Heart left ventricle (tissue), 13 donors: Measurements from ENCODE around the gene SMPD1.

ENCODE experiments used
- POLR2A ChIP-seq, 2 donors: fragments of 450-650 bp; IDR thresholded peaks; one replicate each; pipeline ENCODE4 v1.6.1; 2017; ENCODE audit warnings: antibody characterized with exemption in 2 of 2, mild to moderate bottlenecking in 2 of 2, moderate library complexity in 2 of 2
- TF ChIP-seq, protein P1 (sequence below), 12 donors: fragments of 200-600 bp; sonication (generic) in 4 of 12; IDR thresholded peaks; one replicate each; pipeline versions ENCODE4 v1.5.0 to v1.8.0; 2018 to 2022; ENCODE audit warnings: antibody characterized with exemption in 12 of 12, mild to moderate bottlenecking in 5 of 12
- donor health status: ischemic (EF 13 %, LVEDD 7.1; RV severe dilation, severe dysfunction).
- donor health status: DM: no; HTN: yes; CAD: no.
- donor health status: DM: no; HTN: no; CAD: no.
- donor health status: ischemic (EF 25% LVEDD 6.9; RV normal size, moderate dysfunction).
- donor health status: ischemic (EF 25% LVEDD 5.7; RV mildly dilated, moderate dysfunction).
- donor health status: ischemic (EF 35%, LVEDD 5.7; RV mildly dilated, moderate dysfunction).
- donor health status: nonischemic (EF 11% LVEDD 7.7; RV severe dilation, severe dysfunction).
- donor health status: DM: yes; HTN: yes; CAD: no.
- donor health status: PGD.
- donor health status: ischemic (EF 29% LVEDD 5.4; RV normal size, mild dysfunction).
- donor health status: nonischemic (EF 23%, LVEDD 6.1; RV moderate dilation, normal function).

GRCh38 chr11:6397156-6397555 is 6.9 kb downstream of the SMPD1 start:
- TF ChIP-seq, protein P1, sequence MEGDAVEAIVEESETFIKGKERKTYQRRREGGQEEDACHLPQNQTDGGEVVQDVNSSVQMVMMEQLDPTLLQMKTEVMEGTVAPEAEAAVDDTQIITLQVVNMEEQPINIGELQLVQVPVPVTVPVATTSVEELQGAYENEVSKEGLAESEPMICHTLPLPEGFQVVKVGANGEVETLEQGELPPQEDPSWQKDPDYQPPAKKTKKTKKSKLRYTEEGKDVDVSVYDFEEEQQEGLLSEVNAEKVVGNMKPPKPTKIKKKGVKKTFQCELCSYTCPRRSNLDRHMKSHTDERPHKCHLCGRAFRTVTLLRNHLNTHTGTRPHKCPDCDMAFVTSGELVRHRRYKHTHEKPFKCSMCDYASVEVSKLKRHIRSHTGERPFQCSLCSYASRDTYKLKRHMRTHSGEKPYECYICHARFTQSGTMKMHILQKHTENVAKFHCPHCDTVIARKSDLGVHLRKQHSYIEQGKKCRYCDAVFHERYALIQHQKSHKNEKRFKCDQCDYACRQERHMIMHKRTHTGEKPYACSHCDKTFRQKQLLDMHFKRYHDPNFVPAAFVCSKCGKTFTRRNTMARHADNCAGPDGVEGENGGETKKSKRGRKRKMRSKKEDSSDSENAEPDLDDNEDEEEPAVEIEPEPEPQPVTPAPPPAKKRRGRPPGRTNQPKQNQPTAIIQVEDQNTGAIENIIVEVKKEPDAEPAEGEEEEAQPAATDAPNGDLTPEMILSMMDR (IDR thresholded peaks at IDR 0.05), result no peak
- no peak for TF ChIP-seq POLR2A (IDR thresholded peaks at IDR 0.05)
